PFSK-1 (cell line): ENCODE results near the gene MAML2.

ENCODE experiments used
- FOXP2 ChIP-seq: optimal IDR thresholded peaks from 2 replicates; pipeline ENCODE3; 2011; ENCODE audit warnings: borderline replicate concordance, control low read depth, inconsistent platforms; ENCODE audit not compliant: insufficient read depth; ENCODE audit errors: extremely low read length, extremely low read depth
- POLR2AphosphoS5 ChIP-seq: IDR thresholded peaks from 2 replicates; pipeline ENCODE4 v1.6.1; 2012; ENCODE audit warnings: low read depth, mild to moderate bottlenecking, control low read depth, low read length, moderate library complexity
- SIN3A ChIP-seq: IDR thresholded peaks from 2 replicates; pipeline ENCODE4 v1.6.1; 2012; ENCODE audit warnings: mild to moderate bottlenecking, low read length, moderate library complexity, borderline replicate concordance; ENCODE audit not compliant: insufficient read depth
- TAF1 ChIP-seq: IDR thresholded peaks from 2 replicates; pipeline ENCODE4 v1.6.1; 2012; ENCODE audit warnings: low read length, control low read depth, borderline replicate concordance; ENCODE audit not compliant: insufficient read depth
- TF ChIP-seq, protein P1 (sequence below), 2 experiments: IDR thresholded peaks; 2 replicates each; pipeline versions ENCODE4 v1.6.1 to v1.8.0; 2011 to 2012; ENCODE audit warnings: low read depth in 2 of 2, low read length in 2 of 2, control low read depth in 1 of 2, inconsistent platforms in 1 of 2, mild to moderate bottlenecking in 1 of 2, moderate library complexity in 1 of 2; ENCODE audit not compliant: insufficient read depth in 1 of 2

The MAML2 gene

DNA sequence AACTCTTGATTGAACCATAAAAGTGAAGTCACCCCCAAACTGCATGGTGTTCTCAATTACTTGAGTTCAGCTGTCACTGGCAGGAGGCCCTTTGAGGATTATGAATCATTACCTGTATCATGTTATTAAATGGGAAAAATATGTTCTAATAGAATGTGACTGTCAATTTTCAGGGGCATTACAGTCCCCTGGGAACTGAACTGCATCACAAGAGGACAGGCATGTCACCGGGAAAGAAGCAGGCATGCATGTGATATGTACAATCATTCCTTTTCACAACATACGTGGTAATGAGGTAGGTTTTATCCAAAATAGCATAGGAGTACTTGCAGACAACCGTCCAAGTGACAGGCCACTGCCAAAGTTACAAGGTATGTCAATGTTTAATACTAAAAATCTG is 165.8 kb downstream of the MAML2 start:
- TF ChIP-seq FOXP2 (no peak), SIN3A (no peak), POLR2AphosphoS5 (no peak), TAF1 (no peak)
- TF ChIP-seq, protein P1, sequence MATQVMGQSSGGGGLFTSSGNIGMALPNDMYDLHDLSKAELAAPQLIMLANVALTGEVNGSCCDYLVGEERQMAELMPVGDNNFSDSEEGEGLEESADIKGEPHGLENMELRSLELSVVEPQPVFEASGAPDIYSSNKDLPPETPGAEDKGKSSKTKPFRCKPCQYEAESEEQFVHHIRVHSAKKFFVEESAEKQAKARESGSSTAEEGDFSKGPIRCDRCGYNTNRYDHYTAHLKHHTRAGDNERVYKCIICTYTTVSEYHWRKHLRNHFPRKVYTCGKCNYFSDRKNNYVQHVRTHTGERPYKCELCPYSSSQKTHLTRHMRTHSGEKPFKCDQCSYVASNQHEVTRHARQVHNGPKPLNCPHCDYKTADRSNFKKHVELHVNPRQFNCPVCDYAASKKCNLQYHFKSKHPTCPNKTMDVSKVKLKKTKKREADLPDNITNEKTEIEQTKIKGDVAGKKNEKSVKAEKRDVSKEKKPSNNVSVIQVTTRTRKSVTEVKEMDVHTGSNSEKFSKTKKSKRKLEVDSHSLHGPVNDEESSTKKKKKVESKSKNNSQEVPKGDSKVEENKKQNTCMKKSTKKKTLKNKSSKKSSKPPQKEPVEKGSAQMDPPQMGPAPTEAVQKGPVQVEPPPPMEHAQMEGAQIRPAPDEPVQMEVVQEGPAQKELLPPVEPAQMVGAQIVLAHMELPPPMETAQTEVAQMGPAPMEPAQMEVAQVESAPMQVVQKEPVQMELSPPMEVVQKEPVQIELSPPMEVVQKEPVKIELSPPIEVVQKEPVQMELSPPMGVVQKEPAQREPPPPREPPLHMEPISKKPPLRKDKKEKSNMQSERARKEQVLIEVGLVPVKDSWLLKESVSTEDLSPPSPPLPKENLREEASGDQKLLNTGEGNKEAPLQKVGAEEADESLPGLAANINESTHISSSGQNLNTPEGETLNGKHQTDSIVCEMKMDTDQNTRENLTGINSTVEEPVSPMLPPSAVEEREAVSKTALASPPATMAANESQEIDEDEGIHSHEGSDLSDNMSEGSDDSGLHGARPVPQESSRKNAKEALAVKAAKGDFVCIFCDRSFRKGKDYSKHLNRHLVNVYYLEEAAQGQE (IDR thresholded peaks at IDR 0.05; ENCODE audit: insufficient read depth in 1 of 2, low read depth in 2 of 2, low read length in 2 of 2) = no peak

DNA sequence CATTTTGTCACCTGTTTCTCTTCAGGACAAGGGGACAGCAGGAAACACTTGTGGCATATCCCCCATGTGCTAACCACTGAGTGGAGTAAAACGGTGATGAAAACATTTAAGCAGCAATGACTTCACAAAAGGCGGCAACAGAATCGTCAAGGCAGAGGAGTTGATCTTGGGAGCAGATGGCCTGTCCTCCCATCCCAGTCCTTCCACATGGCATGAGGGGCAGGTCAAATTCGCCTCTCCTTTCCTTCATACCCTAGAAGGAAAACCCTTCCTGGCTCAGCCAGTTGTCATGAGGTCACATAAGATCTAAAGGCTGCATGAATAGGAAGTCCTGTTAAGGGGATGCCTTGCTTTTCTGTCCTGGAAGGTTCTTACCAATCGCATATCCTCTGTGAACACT is 169.1 kb downstream of the MAML2 start:
- TF ChIP-seq TAF1 (no peak), FOXP2 (no peak), SIN3A (no peak), POLR2AphosphoS5 (no peak)
- TF ChIP-seq, protein P1 (IDR thresholded peaks at IDR 0.05; ENCODE audit: insufficient read depth in 1 of 2, low read depth in 2 of 2, low read length in 2 of 2) = no peak

GRCh38 chr11:96173422-96173821 is 169.6 kb downstream of the MAML2 start:
- TF ChIP-seq TAF1 = no peak
- no peak for TF ChIP-seq FOXP2
- no peak for TF ChIP-seq SIN3A
- no peak for TF ChIP-seq POLR2AphosphoS5
- TF ChIP-seq, protein P1 (IDR thresholded peaks at IDR 0.05; ENCODE audit: insufficient read depth in 1 of 2, low read depth in 2 of 2, low read length in 2 of 2) = no peak

GRCh38 chr11:96172604-96173003 is 170.4 kb downstream of the MAML2 start:
- TF ChIP-seq POLR2AphosphoS5 = no peak
- TF ChIP-seq FOXP2 = no peak
- TF ChIP-seq SIN3A = no peak
- TF ChIP-seq, protein P1 (IDR thresholded peaks at IDR 0.05; ENCODE audit: insufficient read depth in 1 of 2, low read depth in 2 of 2, low read length in 2 of 2) = no peak
- no peak for TF ChIP-seq TAF1

- TF ChIP-seq SIN3A = no peak
- no peak for TF ChIP-seq TAF1
- no peak for TF ChIP-seq POLR2AphosphoS5
- TF ChIP-seq, protein P1 (IDR thresholded peaks at IDR 0.05; ENCODE audit: insufficient read depth in 1 of 2, low read depth in 2 of 2, low read length in 2 of 2) = no peak
- TF ChIP-seq FOXP2 = no peak
Observed at GRCh38 chr11:96169250-96169649, 173.7 kb downstream of the MAML2 start.
